ENCODE measurements around the gene PPIP5K2. TPM values are rescaled to one million over a fixed set of nuclear protein-coding genes. Genes with fewer than 3 reads are reported as not detected.
A peak's percentile ranks its signal among the peaks of the same experiment; 100 is the strongest.

PPIP5K2 gene
- total RNA-seq, 1 donor from 2014 or later, result 57.8 TPM

GRCh38 chr5:103224894-103225246, 104.8 kb downstream of the PPIP5K2 start:
- Mint-ChIP-seq H3K4me3 (ENCODE audit: unreplicated experiment) (no peak overlapping the region), H3K27ac (ENCODE audit: unreplicated experiment) (no peak overlapping the region), H3K36me3 (ENCODE audit: low read depth) (peaks cover 2% of the 10 kb centered on the region), H3K9me3 (ENCODE audit: low read depth) (peaks cover 15% of the 10 kb centered on the region), H3K27me3 (ENCODE audit: low read depth) (no peaks in the 10 kb centered on the region), H3K4me1 (ENCODE audit: low read depth) (peaks cover 4% of the 10 kb centered on the region)
- peak; percentile 52 for TF ChIP-seq CTCF (IDR thresholded peaks at IDR 0.05)
- no peak for DNase-seq (ENCODE audit: low spot score)

- Mint-ChIP-seq H3K9me3 (ENCODE audit: low read depth) (peaks cover 15% of the 10 kb centered on the region), H3K27me3 (ENCODE audit: low read depth) (no peaks in the 10 kb centered on the region), H3K36me3 (ENCODE audit: low read depth) (peaks cover 2% of the 10 kb centered on the region), H3K4me1 (ENCODE audit: low read depth) (peaks cover 4% of the 10 kb centered on the region), H3K4me3 (ENCODE audit: unreplicated experiment) (no peak overlapping the region), H3K27ac (ENCODE audit: unreplicated experiment) (no peak overlapping the region)
- DNase-seq (ENCODE audit: low spot score), result no peak
- no peak for TF ChIP-seq CTCF (IDR thresholded peaks at IDR 0.05)
These were observed 108.0 kb downstream of the PPIP5K2 start for GRCh38 chr5:103228061-103228460.

GRCh38 chr5:103228588-103228987, 108.5 kb downstream of the PPIP5K2 start:
- H3K4me1 Mint-ChIP-seq (ENCODE audit: low read depth), result peaks cover 4% of the 10 kb centered on the region
- no peak overlapping the region for H3K27ac Mint-ChIP-seq (ENCODE audit: unreplicated experiment)
- H3K36me3 Mint-ChIP-seq (ENCODE audit: low read depth), result peaks cover 2% of the 10 kb centered on the region
- no peaks in the 10 kb centered on the region for H3K27me3 Mint-ChIP-seq (ENCODE audit: low read depth)
- DNase-seq (ENCODE audit: low spot score), result no peak
- H3K9me3 Mint-ChIP-seq (ENCODE audit: low read depth), result peaks cover 15% of the 10 kb centered on the region
- no peak for TF ChIP-seq CTCF (IDR thresholded peaks at IDR 0.05)
- H3K4me3 Mint-ChIP-seq (ENCODE audit: unreplicated experiment), result no peak overlapping the region

- H3K4me1 Mint-ChIP-seq (ENCODE audit: low read depth), result peaks cover 10% of the 10 kb centered on the region
- H3K4me3 Mint-ChIP-seq (ENCODE audit: unreplicated experiment), result no peak overlapping the region
- DNase-seq (ENCODE audit: low spot score), result no peak
- H3K27ac Mint-ChIP-seq (ENCODE audit: unreplicated experiment), result no peak overlapping the region
- H3K27me3 Mint-ChIP-seq (ENCODE audit: low read depth), result no peaks in the 10 kb centered on the region
- peak; percentile 87 for TF ChIP-seq CTCF (IDR thresholded peaks at IDR 0.05)
- peaks cover 12% of the 10 kb centered on the region for H3K9me3 Mint-ChIP-seq (ENCODE audit: low read depth)
- H3K36me3 Mint-ChIP-seq (ENCODE audit: low read depth), result peaks cover 2% of the 10 kb centered on the region
These were observed 112.4 kb downstream of the PPIP5K2 start for GRCh38 chr5:103232393-103232999.

DNA sequence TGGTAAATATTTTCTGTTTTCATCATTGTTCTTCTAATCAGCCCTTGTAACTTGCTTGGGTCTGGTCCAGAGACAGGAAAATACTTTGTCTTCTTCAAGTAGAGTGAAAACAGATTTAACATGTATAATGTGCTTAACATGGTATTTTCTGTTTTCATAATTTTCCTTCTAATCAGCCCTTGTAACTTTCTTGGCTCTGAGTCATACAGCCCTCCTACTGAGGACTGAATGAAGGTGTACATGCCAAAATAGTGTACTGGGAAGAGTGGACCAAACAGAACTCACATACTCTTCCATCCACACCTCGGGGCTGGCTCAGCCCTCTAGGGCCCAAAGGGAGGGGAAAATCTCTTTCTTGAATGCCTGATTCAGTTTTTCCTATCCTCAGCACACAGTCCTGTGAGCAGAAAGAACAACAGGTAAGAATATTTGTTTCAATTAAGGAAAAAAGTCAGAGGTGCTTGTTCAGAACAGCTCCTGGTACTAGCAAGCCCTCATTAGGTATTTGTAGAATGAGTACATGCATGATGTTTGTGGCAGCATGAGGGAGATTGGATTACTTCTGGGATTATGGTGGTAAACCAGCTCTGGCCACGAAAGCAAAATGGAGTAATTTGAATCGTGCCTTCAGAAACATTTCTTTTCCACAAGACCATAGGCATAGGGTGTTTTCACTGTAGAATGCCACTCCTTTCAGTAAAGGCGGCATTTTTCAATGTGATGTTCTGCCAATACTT, 114.3 kb downstream of the PPIP5K2 start:
- no peak for TF ChIP-seq CTCF (IDR thresholded peaks at IDR 0.05)
- Mint-ChIP-seq H3K27ac (ENCODE audit: unreplicated experiment) (no peak overlapping the region), H3K4me3 (ENCODE audit: unreplicated experiment) (no peak overlapping the region), H3K9me3 (ENCODE audit: low read depth) (peaks cover 5% of the 10 kb centered on the region), H3K36me3 (ENCODE audit: low read depth) (no peaks in the 10 kb centered on the region), H3K4me1 (ENCODE audit: low read depth) (peaks cover 10% of the 10 kb centered on the region), H3K27me3 (ENCODE audit: low read depth) (no peaks in the 10 kb centered on the region)
- no peak for DNase-seq (ENCODE audit: low spot score)

Measured in chondrocyte (in vitro differentiated cells).